GM12874 (cell line): ENCODE data around the gene NDUFB8.

Source experiments
- TF ChIP-seq, protein P1 (sequence below): IDR thresholded peaks from 2 replicates; pipeline ENCODE4 v1.5.1; 2011; ENCODE audit warnings: low read depth, mild to moderate bottlenecking, control low read depth, low read length, moderate library complexity; ENCODE audit not compliant: insufficient read depth

The NDUFB8 gene

DNA sequence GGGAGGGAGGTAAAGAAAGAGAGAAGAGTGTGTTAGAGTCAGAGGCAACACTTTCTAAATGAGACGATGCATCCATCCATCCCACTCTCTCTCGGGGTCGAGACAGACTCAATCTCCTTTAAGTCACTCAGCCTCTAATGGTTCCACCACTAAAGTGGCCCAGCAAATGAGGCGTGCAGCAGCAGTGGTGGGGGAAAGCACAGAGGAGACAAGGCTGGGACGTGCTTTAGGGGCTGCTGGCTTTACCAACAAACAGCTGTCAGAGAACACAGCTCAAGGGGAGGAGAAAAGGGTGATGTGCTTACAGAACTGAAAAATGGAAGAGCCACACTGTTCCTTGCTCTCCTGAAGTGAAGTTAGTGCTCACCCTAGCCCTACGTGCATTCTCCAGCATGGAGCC lies 5.5 kb downstream of the NDUFB8 start:
- TF ChIP-seq, protein P1, sequence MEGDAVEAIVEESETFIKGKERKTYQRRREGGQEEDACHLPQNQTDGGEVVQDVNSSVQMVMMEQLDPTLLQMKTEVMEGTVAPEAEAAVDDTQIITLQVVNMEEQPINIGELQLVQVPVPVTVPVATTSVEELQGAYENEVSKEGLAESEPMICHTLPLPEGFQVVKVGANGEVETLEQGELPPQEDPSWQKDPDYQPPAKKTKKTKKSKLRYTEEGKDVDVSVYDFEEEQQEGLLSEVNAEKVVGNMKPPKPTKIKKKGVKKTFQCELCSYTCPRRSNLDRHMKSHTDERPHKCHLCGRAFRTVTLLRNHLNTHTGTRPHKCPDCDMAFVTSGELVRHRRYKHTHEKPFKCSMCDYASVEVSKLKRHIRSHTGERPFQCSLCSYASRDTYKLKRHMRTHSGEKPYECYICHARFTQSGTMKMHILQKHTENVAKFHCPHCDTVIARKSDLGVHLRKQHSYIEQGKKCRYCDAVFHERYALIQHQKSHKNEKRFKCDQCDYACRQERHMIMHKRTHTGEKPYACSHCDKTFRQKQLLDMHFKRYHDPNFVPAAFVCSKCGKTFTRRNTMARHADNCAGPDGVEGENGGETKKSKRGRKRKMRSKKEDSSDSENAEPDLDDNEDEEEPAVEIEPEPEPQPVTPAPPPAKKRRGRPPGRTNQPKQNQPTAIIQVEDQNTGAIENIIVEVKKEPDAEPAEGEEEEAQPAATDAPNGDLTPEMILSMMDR, result no peak

DNA sequence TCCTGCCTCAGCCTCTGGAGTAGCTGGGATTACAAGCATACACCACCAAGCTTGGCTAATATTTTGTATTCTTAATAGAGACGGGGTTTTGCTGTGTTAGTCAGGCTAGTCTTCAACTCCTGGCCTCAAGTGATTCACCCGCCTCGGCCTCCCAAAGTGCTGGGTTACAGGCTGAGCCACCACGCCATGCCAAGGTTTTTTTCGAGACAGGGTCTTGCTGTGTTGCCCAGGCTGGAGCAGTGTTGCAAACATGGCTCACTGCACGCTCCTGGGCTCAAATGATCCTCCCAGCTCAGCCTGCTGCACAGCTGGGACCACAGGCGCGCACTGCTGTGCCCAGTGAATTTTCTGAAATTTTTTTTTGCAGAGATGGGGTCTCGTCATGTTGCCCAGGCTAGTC lies 6.7 kb downstream of the NDUFB8 start:
- TF ChIP-seq, protein P1, result no peak

DNA sequence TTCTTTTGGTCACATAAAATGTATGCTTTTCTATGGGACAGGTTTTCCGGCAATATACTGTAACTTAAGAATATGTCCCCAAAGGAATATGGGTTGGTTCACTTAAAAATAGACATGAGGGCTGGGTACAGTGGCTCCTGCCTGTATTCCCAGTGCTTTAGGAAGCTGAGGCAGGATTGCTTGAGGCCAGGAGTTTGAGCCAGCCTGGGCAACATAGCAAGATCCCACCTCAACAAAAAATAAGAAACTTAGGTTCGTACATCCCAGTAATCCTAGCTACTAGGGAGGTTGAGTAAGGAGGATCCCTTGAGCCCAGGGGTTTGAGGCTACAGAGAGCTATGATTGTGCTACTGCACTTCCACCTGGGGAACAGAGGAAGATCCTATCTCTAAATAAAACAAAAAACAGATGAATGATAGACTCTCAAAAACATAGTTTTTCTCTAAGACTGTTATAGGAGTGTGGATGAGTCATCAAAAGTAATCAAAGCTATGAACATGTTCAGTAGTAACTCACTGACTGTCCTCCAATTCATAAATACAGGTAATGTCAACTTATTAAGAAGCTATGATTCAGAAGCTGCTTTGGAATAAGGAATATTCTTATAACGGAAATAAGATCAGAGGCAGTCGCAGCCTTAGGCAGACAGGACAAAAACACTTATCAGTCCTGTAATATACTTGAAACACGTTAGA lies 7.4 kb downstream of the NDUFB8 start:
- TF ChIP-seq, protein P1, result no peak

DNA sequence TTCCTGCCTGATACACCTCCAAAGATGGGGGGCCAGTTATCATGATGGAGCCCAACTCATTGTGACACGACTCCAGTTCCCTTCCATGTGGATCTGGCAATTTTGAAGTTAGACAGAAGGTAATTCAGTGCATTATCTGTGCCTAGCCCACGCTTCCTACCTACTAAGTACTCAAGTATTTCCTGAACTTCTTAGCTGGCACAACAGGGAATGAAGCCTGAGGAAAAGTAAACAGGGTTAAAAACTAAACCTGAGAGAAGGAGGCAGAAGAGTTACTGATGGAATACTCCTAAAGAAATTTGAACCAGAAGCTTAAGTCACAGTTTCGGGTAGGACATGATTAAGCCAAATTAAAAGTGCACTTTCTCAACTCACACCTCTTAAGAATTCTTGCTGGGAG lies 8.9 kb downstream of the NDUFB8 start:
- TF ChIP-seq, protein P1, result no peak

DNA sequence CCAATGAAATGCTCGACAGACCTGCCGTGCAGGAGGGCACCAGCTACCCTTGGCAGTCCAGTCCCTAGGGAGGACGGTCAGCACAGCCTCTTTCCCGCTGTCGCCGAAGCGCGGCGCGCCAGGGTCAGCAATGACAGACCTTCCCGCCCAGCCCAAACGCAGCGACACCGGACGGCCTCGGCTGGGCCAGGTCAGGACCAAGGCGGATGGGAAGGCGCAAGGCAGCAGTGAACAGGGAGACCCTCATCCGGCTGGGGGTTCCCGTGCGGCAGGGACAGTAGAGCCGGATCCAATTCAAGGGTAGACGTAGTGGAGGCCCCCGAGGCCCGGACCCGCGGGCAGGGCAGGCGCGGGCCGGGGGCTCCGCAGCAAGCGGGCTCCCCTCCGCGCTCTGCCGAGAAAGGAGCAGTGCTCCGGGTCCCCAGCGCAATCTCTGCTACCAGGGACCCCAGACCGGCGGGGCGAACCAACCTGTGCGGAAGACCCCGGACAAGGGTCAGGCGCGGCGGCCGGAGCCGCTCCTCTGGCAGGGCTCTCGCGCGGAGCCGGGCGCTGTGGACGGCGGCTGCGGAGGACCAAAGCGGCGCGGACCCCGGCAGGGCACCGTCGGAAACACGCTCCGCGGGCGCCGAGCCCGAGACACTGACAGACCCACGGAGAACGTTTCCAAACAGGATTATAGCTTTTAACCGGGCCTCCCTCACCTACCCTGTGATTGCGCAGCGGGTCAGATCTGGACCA lies 10.2 kb downstream of the NDUFB8 start, which contains the start of gene SEC31B:
SEC31B (minus strand) TSS at position 551 of the 741 bp plus-strand sequence. CDS start 2,909 bp downstream, outside the sequence.
- TF ChIP-seq, protein P1, result no peak

DNA sequence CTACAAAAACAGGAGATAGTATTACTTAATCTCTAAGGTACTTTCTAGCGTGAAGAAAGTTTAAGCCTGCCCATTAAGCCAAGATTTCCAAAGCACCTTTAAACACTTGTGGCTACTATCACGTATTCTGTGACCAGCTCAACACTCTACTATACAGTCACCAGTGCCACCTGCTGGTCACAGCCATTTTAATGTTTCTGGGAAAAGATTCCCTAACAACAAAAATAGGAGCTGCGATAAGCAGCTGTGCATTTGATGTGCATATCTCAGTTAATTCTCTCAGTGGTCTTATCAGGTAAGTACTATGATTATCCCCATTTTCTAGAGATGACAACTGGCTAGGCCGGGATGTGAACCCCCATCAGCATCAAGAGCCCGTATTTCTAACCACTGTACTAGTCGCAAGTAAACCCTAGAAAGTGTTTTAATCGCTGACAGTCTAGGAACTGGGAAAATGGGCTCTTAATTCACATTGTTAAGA lies 10.9 kb downstream of the NDUFB8 start:
- TF ChIP-seq, protein P1, result peak; percentile 43; the same call in 1 of the 2 replicates

DNA sequence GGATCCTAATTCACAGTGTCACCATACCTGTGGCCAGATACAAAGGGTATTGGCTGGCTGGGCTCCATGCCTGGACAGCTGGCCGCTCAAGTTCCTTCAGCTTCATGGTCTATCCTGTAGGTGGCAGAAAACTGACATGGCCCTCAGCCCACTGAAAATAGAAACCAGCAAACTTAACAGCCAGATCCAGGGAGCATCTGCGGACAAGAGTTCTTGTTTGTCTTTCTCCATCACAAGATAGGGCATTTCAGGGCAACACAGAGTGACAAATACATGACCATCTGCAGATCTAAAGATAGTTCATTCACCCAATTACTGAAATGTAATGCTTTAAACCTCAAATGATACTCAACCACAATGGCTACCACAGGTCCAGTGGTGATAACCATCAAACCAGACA lies 12.8 kb downstream of the NDUFB8 start:
- TF ChIP-seq, protein P1, result no peak
